H1 (cell line): Measurements from ENCODE around the gene CDK8. TPM values are rescaled to one million over a fixed set of nuclear protein-coding genes. Genes with fewer than 3 reads are reported as not detected.

Source experiments
- polyA plus RNA-seq, 7 experiments: library from polyadenylated mRNA; depleted of rRNA in 3 of 7; stranded (reverse) in 5 of 7; unstranded in 2 of 7; fragments of >200 nt in 5 of 7; fragments of 200-250 nt in 2 of 7; gene quantifications; 1 replicate in 5 of 7; 2 replicates in 1 of 7; 4 replicates in 1 of 7; pipeline versions ENCODE4 v1.2.1 to v1.2.3, GENCODE V29; 2011 to 2013; ENCODE audit warnings: missing spikeins in 2 of 7, mixed read lengths in 2 of 7
- total RNA-seq: library from RNA; stranded (reverse); fragmentation: NEBNext Ultra II Directional; extraction: Animal tissue kit (Norgen Biotek cat#: 25700); gene quantifications from 2 replicates; pipeline ENCODE4 v1.2.1, GENCODE V29; 2021
- TF ChIP-seq, protein P1 (sequence below): fragments of 300-600 bp; sonication (generic); IDR thresholded peaks from 2 replicates; pipeline ENCODE4 v1.7.1; 2012; ENCODE audit warnings: low read length, moderate library complexity, mild to moderate bottlenecking, inconsistent platforms; ENCODE audit not compliant: insufficient replicate concordance

The CDK8 gene
- total and polyA plus RNA-seq, 2 of the 8 experiments (the other 6 are each of a cell fraction or from before 2014, with no cell fraction given): 22.1 to 25.6 TPM

DNA sequence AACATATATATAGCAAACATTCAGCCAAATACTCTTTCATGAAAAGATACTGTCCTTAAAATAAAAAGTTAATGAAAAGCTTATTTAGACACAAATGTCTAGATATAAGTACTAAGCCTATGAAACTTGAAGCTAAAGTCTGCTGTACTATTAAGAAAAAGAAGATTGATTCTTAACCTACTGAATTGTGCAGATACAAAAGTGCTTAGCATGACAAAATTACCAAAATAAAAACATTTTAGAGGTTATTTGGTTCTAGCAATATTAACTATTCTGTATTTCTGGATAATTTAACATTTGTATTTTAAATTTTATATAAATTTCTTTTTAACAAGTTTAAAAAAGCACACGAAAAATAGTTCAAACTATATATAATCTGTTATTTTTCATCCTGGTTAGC, 40.6 kb upstream of the CDK8 start (continued):
- TF ChIP-seq, protein P1, sequence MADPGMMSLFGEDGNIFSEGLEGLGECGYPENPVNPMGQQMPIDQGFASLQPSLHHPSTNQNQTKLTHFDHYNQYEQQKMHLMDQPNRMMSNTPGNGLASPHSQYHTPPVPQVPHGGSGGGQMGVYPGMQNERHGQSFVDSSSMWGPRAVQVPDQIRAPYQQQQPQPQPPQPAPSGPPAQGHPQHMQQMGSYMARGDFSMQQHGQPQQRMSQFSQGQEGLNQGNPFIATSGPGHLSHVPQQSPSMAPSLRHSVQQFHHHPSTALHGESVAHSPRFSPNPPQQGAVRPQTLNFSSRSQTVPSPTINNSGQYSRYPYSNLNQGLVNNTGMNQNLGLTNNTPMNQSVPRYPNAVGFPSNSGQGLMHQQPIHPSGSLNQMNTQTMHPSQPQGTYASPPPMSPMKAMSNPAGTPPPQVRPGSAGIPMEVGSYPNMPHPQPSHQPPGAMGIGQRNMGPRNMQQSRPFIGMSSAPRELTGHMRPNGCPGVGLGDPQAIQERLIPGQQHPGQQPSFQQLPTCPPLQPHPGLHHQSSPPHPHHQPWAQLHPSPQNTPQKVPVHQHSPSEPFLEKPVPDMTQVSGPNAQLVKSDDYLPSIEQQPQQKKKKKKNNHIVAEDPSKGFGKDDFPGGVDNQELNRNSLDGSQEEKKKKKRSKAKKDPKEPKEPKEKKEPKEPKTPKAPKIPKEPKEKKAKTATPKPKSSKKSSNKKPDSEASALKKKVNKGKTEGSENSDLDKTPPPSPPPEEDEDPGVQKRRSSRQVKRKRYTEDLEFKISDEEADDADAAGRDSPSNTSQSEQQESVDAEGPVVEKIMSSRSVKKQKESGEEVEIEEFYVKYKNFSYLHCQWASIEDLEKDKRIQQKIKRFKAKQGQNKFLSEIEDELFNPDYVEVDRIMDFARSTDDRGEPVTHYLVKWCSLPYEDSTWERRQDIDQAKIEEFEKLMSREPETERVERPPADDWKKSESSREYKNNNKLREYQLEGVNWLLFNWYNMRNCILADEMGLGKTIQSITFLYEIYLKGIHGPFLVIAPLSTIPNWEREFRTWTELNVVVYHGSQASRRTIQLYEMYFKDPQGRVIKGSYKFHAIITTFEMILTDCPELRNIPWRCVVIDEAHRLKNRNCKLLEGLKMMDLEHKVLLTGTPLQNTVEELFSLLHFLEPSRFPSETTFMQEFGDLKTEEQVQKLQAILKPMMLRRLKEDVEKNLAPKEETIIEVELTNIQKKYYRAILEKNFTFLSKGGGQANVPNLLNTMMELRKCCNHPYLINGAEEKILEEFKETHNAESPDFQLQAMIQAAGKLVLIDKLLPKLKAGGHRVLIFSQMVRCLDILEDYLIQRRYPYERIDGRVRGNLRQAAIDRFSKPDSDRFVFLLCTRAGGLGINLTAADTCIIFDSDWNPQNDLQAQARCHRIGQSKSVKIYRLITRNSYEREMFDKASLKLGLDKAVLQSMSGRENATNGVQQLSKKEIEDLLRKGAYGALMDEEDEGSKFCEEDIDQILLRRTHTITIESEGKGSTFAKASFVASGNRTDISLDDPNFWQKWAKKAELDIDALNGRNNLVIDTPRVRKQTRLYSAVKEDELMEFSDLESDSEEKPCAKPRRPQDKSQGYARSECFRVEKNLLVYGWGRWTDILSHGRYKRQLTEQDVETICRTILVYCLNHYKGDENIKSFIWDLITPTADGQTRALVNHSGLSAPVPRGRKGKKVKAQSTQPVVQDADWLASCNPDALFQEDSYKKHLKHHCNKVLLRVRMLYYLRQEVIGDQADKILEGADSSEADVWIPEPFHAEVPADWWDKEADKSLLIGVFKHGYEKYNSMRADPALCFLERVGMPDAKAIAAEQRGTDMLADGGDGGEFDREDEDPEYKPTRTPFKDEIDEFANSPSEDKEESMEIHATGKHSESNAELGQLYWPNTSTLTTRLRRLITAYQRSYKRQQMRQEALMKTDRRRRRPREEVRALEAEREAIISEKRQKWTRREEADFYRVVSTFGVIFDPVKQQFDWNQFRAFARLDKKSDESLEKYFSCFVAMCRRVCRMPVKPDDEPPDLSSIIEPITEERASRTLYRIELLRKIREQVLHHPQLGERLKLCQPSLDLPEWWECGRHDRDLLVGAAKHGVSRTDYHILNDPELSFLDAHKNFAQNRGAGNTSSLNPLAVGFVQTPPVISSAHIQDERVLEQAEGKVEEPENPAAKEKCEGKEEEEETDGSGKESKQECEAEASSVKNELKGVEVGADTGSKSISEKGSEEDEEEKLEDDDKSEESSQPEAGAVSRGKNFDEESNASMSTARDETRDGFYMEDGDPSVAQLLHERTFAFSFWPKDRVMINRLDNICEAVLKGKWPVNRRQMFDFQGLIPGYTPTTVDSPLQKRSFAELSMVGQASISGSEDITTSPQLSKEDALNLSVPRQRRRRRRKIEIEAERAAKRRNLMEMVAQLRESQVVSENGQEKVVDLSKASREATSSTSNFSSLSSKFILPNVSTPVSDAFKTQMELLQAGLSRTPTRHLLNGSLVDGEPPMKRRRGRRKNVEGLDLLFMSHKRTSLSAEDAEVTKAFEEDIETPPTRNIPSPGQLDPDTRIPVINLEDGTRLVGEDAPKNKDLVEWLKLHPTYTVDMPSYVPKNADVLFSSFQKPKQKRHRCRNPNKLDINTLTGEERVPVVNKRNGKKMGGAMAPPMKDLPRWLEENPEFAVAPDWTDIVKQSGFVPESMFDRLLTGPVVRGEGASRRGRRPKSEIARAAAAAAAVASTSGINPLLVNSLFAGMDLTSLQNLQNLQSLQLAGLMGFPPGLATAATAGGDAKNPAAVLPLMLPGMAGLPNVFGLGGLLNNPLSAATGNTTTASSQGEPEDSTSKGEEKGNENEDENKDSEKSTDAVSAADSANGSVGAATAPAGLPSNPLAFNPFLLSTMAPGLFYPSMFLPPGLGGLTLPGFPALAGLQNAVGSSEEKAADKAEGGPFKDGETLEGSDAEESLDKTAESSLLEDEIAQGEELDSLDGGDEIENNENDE: no peak
- TF ChIP-seq, all 59 proteins: peak for 0
